MM.1S (cell line): Measurements from ENCODE around the gene CHPF.
A peak's percentile ranks its signal among the peaks of the same experiment; 100 is the strongest.

Experiments
- DNase-seq: peaks from one replicate; pipeline ENCODE4 v3.0.0-alpha.2; 2015
- H2AFZ ChIP-seq: fragments of 300-600 bp; sonication (generic); 2 replicates; pipeline ENCODE4 v1.6.0; 2016; ENCODE audit warnings: antibody characterized with exemption, low read length
- H3F3A ChIP-seq: fragments of 300-600 bp; sonication (generic); 2 replicates; pipeline ENCODE4 v1.6.1; 2016; ENCODE audit warnings: mild to moderate bottlenecking, antibody characterized with exemption, low read length, moderate library complexity, mixed read lengths; ENCODE audit not compliant: insufficient read depth
- H3K27ac ChIP-seq: fragments of 300-600 bp; sonication (generic); 2 replicates; pipeline ENCODE4 v1.5.1; 2016; ENCODE audit warnings: mild to moderate bottlenecking, low read length
- H3K27me3 ChIP-seq: fragments of 300-600 bp; sonication (generic); replicated peaks from 2 replicates; pipeline ENCODE4 v1.6.0; 2016; ENCODE audit warnings: low read length; ENCODE audit not compliant: insufficient read depth
- H3K36me3 ChIP-seq: fragments of 300-600 bp; sonication (generic); replicated peaks from 2 replicates; pipeline ENCODE4 v1.6.1; 2016; ENCODE audit warnings: mild to moderate bottlenecking, low read length, mixed read lengths; ENCODE audit not compliant: insufficient read depth
- H3K4me1 ChIP-seq: fragments of 300-600 bp; sonication (generic); 2 replicates; pipeline ENCODE4 v1.6.1; 2016; ENCODE audit warnings: low read length, mixed read lengths
- H3K4me2 ChIP-seq: fragments of 300-600 bp; sonication (generic); 2 replicates; pipeline ENCODE4 v1.6.0; 2016; ENCODE audit warnings: low read depth, low read length
- H3K4me3 ChIP-seq: fragments of 300-600 bp; sonication (generic); 2 replicates; pipeline ENCODE4 v1.5.1; 2016; ENCODE audit warnings: low read length, mixed read lengths
- H3K79me2 ChIP-seq: fragments of 300-600 bp; sonication (generic); 2 replicates; pipeline ENCODE4 v1.6.1; 2016; ENCODE audit warnings: mixed run types, low read length, mixed read lengths
- H3K9ac ChIP-seq: fragments of 300-600 bp; sonication (generic); 2 replicates; pipeline ENCODE4 v1.6.1; 2016; ENCODE audit warnings: low read length, mixed read lengths
- H3K9me2 ChIP-seq: fragments of 300-600 bp; sonication (generic); replicated peaks from 2 replicates; pipeline ENCODE4 v1.6.1; 2016; ENCODE audit warnings: mild to moderate bottlenecking, low read length, mixed read lengths; ENCODE audit not compliant: insufficient read depth
- H3K9me3 ChIP-seq: fragments of 300-600 bp; sonication (generic); replicated peaks from 2 replicates; pipeline ENCODE4 v1.6.1; 2016; ENCODE audit warnings: mild to moderate bottlenecking, low read length, mixed read lengths; ENCODE audit not compliant: insufficient read depth
- H4K20me1 ChIP-seq: fragments of 300-600 bp; sonication (generic); 2 replicates; pipeline ENCODE4 v1.6.1; 2016; ENCODE audit warnings: mild to moderate bottlenecking, low read length, moderate library complexity, mixed read lengths; ENCODE audit not compliant: insufficient read depth
- EZH2 ChIP-seq: fragments of 300-600 bp; sonication (generic); optimal IDR thresholded peaks from 2 replicates; pipeline ENCODE3; 2017; ENCODE audit warnings: low read depth, mild to moderate bottlenecking, antibody characterized with exemption, low read length, mixed read lengths
- EZH2phosphoT487 ChIP-seq: fragments of 300-600 bp; sonication (generic); IDR thresholded peaks from 2 replicates; pipeline ENCODE4 v1.6.1; 2018; ENCODE audit warnings: antibody characterized with exemption, low read length
- TF ChIP-seq, protein P1 (sequence below): fragments of 300-600 bp; sonication (generic); IDR thresholded peaks from 2 replicates; pipeline ENCODE4 v1.5.1; 2016; ENCODE audit warnings: antibody characterized with exemption, low read length, mixed read lengths

CHPF gene

DNA sequence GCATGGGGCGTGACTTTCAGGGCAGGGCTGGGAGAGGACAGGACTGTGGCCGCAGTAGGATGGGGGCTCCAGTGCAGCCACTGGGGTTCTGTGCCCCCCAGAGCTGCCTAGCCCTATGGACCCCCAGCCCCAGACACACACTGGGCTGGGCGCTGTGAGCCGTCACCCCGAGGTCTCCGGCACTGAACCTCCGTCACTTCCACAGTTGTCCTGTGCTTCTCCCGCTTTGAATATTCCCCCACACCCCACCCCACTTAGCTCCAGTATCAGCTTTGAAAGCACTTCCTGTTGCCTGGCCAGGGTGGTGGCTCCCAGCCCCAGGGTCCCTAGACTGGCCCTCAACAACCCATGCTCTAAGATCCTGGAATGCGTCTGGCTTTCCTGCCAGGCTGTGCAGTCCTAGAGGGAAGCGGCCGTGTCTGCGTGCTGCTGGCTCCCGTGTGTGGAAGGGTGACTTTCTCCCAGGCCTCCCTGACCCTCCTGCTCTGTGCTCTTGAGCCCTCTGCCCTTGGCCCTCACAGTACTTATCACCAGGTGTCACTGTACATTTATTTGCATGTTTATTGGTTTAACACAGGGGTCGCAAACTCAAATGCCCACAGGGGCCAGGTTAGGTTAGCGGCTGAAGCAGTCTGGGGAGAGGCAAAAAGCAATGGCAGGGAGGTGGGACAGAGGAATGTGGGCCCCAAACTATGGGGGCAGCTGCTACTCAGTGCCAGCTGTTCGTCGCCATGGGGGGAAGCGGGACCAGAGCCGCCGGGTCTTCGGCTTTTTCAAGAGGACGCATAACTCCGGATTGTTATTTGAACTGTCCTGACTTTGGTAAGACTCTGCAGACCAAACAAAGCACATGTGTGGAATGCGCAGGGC, 17.8 kb upstream of the CHPF start:
- no peaks in the 10 kb centered on the region for H4K20me1 ChIP-seq
- H3K4me2 ChIP-seq: no peak overlapping the region
- no peak overlapping the region for H3K9ac ChIP-seq
- no peaks in the 10 kb centered on the region for H3F3A ChIP-seq
- no peaks in the 10 kb centered on the region for H3K36me3 ChIP-seq
- TF ChIP-seq EZH2 (no peak), EZH2phosphoT487 (no peak)
- TF ChIP-seq, protein P1, sequence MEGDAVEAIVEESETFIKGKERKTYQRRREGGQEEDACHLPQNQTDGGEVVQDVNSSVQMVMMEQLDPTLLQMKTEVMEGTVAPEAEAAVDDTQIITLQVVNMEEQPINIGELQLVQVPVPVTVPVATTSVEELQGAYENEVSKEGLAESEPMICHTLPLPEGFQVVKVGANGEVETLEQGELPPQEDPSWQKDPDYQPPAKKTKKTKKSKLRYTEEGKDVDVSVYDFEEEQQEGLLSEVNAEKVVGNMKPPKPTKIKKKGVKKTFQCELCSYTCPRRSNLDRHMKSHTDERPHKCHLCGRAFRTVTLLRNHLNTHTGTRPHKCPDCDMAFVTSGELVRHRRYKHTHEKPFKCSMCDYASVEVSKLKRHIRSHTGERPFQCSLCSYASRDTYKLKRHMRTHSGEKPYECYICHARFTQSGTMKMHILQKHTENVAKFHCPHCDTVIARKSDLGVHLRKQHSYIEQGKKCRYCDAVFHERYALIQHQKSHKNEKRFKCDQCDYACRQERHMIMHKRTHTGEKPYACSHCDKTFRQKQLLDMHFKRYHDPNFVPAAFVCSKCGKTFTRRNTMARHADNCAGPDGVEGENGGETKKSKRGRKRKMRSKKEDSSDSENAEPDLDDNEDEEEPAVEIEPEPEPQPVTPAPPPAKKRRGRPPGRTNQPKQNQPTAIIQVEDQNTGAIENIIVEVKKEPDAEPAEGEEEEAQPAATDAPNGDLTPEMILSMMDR: no peak
- no peaks in the 10 kb centered on the region for H3K9me3 ChIP-seq
- no peaks in the 10 kb centered on the region for H3K9me2 ChIP-seq
- no peak overlapping the region for H3K27ac ChIP-seq
- H3K79me2 ChIP-seq: no peaks in the 10 kb centered on the region
- H3K27me3 ChIP-seq: peaks cover 97% of the 10 kb centered on the region
- no peak overlapping the region for H3K4me3 ChIP-seq
- H3K4me1 ChIP-seq: no peaks in the 10 kb centered on the region
- no peak for DNase-seq
- no peak overlapping the region for H2AFZ ChIP-seq

DNA sequence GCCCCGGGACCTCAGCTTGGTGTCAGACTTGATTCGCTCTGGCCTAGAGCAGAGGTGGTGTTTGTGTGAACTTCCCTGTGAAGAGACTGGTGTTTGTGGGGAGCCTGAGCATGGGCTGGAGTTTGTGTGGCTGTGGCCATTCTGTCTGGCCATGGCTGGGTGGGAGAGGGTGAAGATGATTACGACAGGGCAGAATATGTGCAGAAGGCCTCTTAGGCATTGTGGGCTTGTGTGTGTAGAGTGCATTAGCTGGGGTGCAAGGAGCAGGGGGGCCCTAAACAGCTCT, 17.2 kb upstream of the CHPF start:
- Histone ChIP-seq H3K4me2 (no peak overlapping the region), H4K20me1 (no peaks in the 10 kb centered on the region), H3K36me3 (no peaks in the 10 kb centered on the region), H3F3A (no peaks in the 10 kb centered on the region), H3K27me3 (peaks cover 97% of the 10 kb centered on the region), H3K4me1 (no peaks in the 10 kb centered on the region), H3K9ac (no peak overlapping the region), H2AFZ (no peak overlapping the region), H3K9me2 (no peaks in the 10 kb centered on the region), H3K4me3 (no peak overlapping the region), H3K9me3 (no peaks in the 10 kb centered on the region), H3K27ac (no peak overlapping the region), H3K79me2 (no peaks in the 10 kb centered on the region)
- no peak for DNase-seq
- no peak for TF ChIP-seq EZH2
- TF ChIP-seq EZH2phosphoT487: no peak
- TF ChIP-seq, protein P1: no peak

DNA sequence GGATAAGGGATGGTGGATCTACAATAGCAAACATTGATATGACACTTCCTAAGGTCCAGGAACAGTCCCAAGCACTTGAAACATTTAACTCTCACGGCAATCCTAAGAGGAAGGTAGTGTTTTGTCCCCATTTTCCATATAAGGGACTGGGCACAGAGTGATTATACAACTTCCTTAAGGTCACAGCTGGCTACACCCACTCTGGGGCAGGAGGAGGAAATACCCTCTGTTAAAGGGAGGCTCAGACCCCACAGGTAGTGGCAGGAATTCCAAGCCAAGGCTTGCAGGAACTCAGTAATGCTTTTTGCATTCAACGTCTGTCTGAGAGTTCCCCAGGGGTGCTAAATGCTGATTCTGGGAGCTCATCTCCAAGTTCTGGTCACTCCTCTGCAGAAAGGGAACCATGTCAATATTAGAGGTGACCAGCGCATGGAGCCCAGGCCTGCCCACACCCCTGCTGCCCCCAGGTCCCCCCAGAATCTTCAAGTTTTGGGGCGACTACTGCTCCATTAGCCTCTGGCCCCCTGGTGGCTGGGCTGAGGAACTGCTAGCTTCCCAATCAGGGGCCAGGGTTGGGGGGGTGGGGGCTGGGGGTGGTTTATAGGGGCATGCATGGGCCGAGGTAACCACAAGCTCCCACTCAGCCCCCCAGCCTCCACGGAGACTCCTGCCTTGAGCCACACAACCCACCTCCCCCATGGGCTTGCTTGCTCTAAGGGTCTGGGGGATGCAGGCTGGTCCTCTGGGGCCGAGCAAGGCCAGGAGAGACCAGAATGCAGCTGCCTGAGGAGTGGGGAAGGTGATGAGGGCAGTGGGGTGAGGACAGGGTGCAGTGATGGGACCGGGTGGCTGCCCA, 16.7 kb upstream of the CHPF start:
- TF ChIP-seq, protein P1: peak; percentile 45
- no peak for TF ChIP-seq EZH2
- Histone ChIP-seq H3F3A (no peaks in the 10 kb centered on the region), H3K36me3 (no peaks in the 10 kb centered on the region), H4K20me1 (no peaks in the 10 kb centered on the region), H3K9me3 (no peaks in the 10 kb centered on the region), H3K9me2 (no peaks in the 10 kb centered on the region), H3K4me3 (no peak overlapping the region), H3K4me1 (no peaks in the 10 kb centered on the region), H3K4me2 (no peak overlapping the region), H2AFZ (no peak overlapping the region), H3K79me2 (no peaks in the 10 kb centered on the region), H3K27me3 (peaks cover 97% of the 10 kb centered on the region), H3K9ac (no peak overlapping the region), H3K27ac (no peak overlapping the region)
- no peak for DNase-seq
